Measurements from ENCODE around the gene TAAR1. TPM values are rescaled to one million over a fixed set of nuclear protein-coding genes. Genes with fewer than 3 reads are reported as not detected.
"Not testable (repeated sequence)": the region's sequence is repeated elsewhere in the genome, so short reads cannot be mapped to it uniquely, and the experiment has no call there.

The TAAR1 gene, protein sequence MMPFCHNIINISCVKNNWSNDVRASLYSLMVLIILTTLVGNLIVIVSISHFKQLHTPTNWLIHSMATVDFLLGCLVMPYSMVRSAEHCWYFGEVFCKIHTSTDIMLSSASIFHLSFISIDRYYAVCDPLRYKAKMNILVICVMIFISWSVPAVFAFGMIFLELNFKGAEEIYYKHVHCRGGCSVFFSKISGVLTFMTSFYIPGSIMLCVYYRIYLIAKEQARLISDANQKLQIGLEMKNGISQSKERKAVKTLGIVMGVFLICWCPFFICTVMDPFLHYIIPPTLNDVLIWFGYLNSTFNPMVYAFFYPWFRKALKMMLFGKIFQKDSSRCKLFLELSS
- total RNA-seq: not detected

DNA sequence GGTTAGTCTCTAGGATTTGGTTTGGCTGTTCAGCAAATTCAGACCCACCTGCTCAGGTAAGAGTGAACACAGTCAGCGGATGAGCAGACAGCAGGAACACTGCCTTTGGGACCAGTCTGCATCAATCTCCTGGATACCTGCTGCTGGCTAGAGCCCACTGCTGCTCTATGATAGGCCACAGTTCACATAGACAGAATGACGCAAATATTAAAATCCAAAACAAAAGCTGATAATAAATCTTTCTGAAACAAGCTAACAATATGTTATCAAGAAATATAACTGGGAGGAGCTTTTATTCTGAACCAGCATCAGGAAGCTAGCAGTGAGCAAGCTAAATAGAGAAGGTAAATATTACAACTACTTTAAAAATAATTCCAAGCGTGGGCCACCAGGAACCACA is at the start of gene TAAR1:
TSS of gene TAAR1 (minus strand) at position 101 of the 400 bp plus-strand sequence. CDS start 13,179 bp downstream, outside the sequence.
- H3K4me3 ChIP-seq (ENCODE audit: low read length): no peak within 1 kb of the TSS
- no peaks in the 10 kb centered on the region for H3K27me3 ChIP-seq (ENCODE audit: insufficient read depth, low read length)
- H3K4me1 ChIP-seq (ENCODE audit: insufficient read depth, low read length): no peaks in the 10 kb centered on the region
- H3K9me3 ChIP-seq (ENCODE audit: low read depth, low read length): no peaks in the 10 kb centered on the region

DNA sequence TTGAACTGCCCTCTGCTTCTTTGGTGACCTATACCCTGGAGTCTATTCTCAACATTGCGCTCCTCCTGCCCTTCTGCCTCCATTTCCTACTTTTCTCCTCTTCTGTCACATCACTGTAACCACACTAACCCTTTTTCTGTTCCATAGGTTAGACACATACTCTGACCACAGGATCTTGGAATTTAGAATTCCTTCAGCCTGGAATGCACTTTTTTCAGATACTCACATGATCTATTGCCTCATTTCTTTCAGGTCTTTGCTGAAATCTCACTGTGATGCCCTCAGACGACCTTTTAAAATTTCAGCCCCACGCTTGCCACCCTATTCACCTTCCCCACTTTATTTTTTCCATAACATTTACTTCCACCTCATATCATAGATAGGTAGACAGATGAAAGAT is 49.8 kb upstream of the TAAR1 start:
- peaks cover 2% of the 10 kb centered on the region for H3K27me3 ChIP-seq (ENCODE audit: insufficient read depth, low read length)
- H3K4me1 ChIP-seq (ENCODE audit: insufficient read depth, low read length): peaks cover 31% of the 10 kb centered on the region
- H3K4me3 ChIP-seq (ENCODE audit: low read length): no peak overlapping the region
- H3K9me3 ChIP-seq (ENCODE audit: low read depth, low read length): peaks cover 10% of the 10 kb centered on the region

- Histone ChIP-seq H3K9me3 (ENCODE audit: low read depth, low read length) (peaks cover 10% of the 10 kb centered on the region), H3K4me1 (ENCODE audit: insufficient read depth, low read length) (peaks cover 25% of the 10 kb centered on the region), H3K27me3 (ENCODE audit: insufficient read depth, low read length) (peaks cover 2% of the 10 kb centered on the region), H3K4me3 (ENCODE audit: low read length) (no peak overlapping the region)
Measured at GRCh38 chr6:132708002-132708401, 49.0 kb upstream of the TAAR1 start.

- Histone ChIP-seq H3K4me1 (ENCODE audit: insufficient read depth, low read length) (peaks cover 13% of the 10 kb centered on the region), H3K9me3 (ENCODE audit: low read depth, low read length) (peaks cover 10% of the 10 kb centered on the region)
- not testable (repeated sequence) for H3K4me3 ChIP-seq (ENCODE audit: low read length); H3K27me3 ChIP-seq (ENCODE audit: insufficient read depth, low read length)
Measured at GRCh38 chr6:132706756-132707155, 47.8 kb upstream of the TAAR1 start.

GRCh38 chr6:132703936-132704335 is 45.0 kb upstream of the TAAR1 start:
- Histone ChIP-seq H3K4me1 (ENCODE audit: insufficient read depth, low read length) (peaks cover 7% of the 10 kb centered on the region), H3K9me3 (ENCODE audit: low read depth, low read length) (peaks cover 10% of the 10 kb centered on the region), H3K4me3 (ENCODE audit: low read length) (no peak overlapping the region), H3K27me3 (ENCODE audit: insufficient read depth, low read length) (peaks cover 2% of the 10 kb centered on the region)

DNA sequence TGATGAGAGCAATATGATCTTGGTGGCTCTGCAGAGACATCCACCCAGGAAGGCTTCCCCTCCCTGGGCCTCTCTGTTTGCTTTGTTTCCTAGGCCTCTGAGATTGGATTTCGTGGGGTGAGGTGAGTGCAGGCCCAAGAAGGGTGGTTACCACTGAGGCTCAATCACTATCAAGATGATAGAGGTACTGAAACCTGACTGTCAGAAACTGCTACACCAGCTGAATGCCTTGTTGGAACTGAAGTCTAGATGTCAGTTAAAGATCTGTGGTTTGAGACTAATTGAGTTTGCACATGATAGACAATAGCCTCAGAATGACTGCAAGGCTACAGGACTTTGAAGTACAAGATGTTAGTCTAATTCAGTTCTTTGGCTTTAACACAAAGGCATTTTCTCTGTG is 39.6 kb upstream of the TAAR1 start:
- Histone ChIP-seq H3K9me3 (ENCODE audit: low read depth, low read length) (peaks cover 11% of the 10 kb centered on the region), H3K4me3 (ENCODE audit: low read length) (no peak overlapping the region), H3K4me1 (ENCODE audit: insufficient read depth, low read length) (no peaks in the 10 kb centered on the region), H3K27me3 (ENCODE audit: insufficient read depth, low read length) (no peaks in the 10 kb centered on the region)

- Histone ChIP-seq H3K4me1 (ENCODE audit: insufficient read depth, low read length) (no peaks in the 10 kb centered on the region), H3K4me3 (ENCODE audit: low read length) (no peak overlapping the region), H3K9me3 (ENCODE audit: low read depth, low read length) (peaks cover 11% of the 10 kb centered on the region), H3K27me3 (ENCODE audit: insufficient read depth, low read length) (no peaks in the 10 kb centered on the region)
Measured at GRCh38 chr6:132695773-132696172, 36.8 kb upstream of the TAAR1 start.

DNA sequence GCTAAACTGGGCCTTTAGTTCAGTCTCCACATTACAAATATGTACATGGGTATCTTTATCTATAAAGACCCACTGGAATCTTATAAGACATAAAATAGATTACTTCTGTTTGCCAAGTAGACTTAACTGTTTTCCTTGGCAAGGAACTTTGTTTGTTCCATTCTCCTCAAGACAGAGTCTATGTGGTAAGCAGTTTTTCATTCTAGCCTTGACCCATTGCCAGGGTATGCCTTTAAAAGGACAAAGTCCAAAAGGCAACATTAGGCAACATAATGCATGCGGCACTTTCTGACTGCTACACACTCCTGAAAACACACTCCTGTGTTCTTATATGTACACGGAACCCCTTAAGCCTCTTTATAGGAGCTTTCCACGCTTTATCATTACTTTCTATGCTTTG is 34.5 kb upstream of the TAAR1 start:
- Histone ChIP-seq H3K27me3 (ENCODE audit: insufficient read depth, low read length) (no peaks in the 10 kb centered on the region), H3K4me1 (ENCODE audit: insufficient read depth, low read length) (no peaks in the 10 kb centered on the region), H3K4me3 (ENCODE audit: low read length) (no peak overlapping the region), H3K9me3 (ENCODE audit: low read depth, low read length) (peaks cover 11% of the 10 kb centered on the region)

- Histone ChIP-seq H3K4me3 (ENCODE audit: low read length) (no peak overlapping the region), H3K9me3 (ENCODE audit: low read depth, low read length) (peaks cover 3% of the 10 kb centered on the region), H3K4me1 (ENCODE audit: insufficient read depth, low read length) (no peaks in the 10 kb centered on the region), H3K27me3 (ENCODE audit: insufficient read depth, low read length) (peaks cover 3% of the 10 kb centered on the region)
Measured at GRCh38 chr6:132690678-132691077, 31.7 kb upstream of the TAAR1 start.

DNA sequence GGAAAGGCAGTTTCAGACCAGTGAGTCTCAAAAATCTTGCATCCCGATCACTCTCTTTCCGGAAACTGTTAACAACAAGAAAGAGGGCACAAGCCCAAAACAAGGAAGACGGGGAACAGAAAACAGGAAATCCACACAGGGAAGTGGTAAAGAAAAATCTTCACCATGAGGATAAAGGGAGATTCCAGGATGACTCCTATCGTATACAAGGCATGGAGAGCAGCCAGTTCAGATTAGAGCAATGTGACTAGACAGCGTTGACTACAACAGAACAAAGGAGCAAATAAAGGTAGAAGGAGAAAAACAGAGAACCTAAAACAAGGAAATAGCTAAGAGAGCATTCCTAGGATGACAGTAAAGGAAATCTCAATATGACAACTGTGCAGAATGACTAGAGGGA is 28.3 kb upstream of the TAAR1 start:
- Histone ChIP-seq H3K9me3 (ENCODE audit: low read depth, low read length) (no peaks in the 10 kb centered on the region), H3K4me1 (ENCODE audit: insufficient read depth, low read length) (no peaks in the 10 kb centered on the region), H3K27me3 (ENCODE audit: insufficient read depth, low read length) (peaks cover 3% of the 10 kb centered on the region), H3K4me3 (ENCODE audit: low read length) (no peak overlapping the region)

GRCh38 chr6:132686531-132686930 is 27.5 kb upstream of the TAAR1 start:
- Histone ChIP-seq H3K9me3 (ENCODE audit: low read depth, low read length) (no peaks in the 10 kb centered on the region), H3K4me3 (ENCODE audit: low read length) (no peak overlapping the region), H3K27me3 (ENCODE audit: insufficient read depth, low read length) (peaks cover 3% of the 10 kb centered on the region), H3K4me1 (ENCODE audit: insufficient read depth, low read length) (no peaks in the 10 kb centered on the region)

GRCh38 chr6:132685009-132685408 is 26.0 kb upstream of the TAAR1 start:
- Histone ChIP-seq H3K27me3 (ENCODE audit: insufficient read depth, low read length) (peaks cover 3% of the 10 kb centered on the region), H3K4me3 (ENCODE audit: low read length) (no peak overlapping the region), H3K4me1 (ENCODE audit: insufficient read depth, low read length) (no peaks in the 10 kb centered on the region), H3K9me3 (ENCODE audit: low read depth, low read length) (no peaks in the 10 kb centered on the region)

GRCh38 chr6:132684272-132684671 is 25.3 kb upstream of the TAAR1 start:
- no peaks in the 10 kb centered on the region for H3K4me1 ChIP-seq (ENCODE audit: insufficient read depth, low read length)
- no peaks in the 10 kb centered on the region for H3K9me3 ChIP-seq (ENCODE audit: low read depth, low read length)
- H3K27me3 ChIP-seq (ENCODE audit: insufficient read depth, low read length): peaks cover 3% of the 10 kb centered on the region
- no peak overlapping the region for H3K4me3 ChIP-seq (ENCODE audit: low read length)

GRCh38 chr6:132683543-132683942 is 24.6 kb upstream of the TAAR1 start:
- Histone ChIP-seq H3K9me3 (ENCODE audit: low read depth, low read length) (no peaks in the 10 kb centered on the region), H3K4me1 (ENCODE audit: insufficient read depth, low read length) (no peaks in the 10 kb centered on the region), H3K4me3 (ENCODE audit: low read length) (no peak overlapping the region), H3K27me3 (ENCODE audit: insufficient read depth, low read length) (peaks cover 3% of the 10 kb centered on the region)

DNA sequence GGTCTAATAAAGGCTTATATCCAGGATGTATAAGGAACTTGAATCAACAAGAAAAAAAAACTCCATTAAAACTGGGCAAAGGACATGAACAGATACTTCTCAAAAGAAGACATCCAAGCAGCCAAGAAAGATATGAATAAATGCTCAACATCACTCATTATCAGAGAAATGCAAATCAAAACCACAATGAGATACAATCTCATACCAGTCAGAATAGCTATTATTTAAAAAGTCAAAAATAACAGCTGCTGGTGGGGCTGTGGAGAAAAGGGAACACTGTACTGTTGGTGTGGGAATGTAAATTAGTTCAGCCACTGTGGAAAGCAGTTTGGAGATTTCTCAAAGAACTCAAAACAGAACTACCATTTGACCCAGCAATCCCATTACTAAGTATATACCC is 20.1 kb upstream of the TAAR1 start:
- H3K4me3 ChIP-seq (ENCODE audit: low read length); H3K27me3 ChIP-seq (ENCODE audit: insufficient read depth, low read length); H3K9me3 ChIP-seq (ENCODE audit: low read depth, low read length): not testable (repeated sequence)
- H3K4me1 ChIP-seq (ENCODE audit: insufficient read depth, low read length): peaks cover 23% of the 10 kb centered on the region

DNA sequence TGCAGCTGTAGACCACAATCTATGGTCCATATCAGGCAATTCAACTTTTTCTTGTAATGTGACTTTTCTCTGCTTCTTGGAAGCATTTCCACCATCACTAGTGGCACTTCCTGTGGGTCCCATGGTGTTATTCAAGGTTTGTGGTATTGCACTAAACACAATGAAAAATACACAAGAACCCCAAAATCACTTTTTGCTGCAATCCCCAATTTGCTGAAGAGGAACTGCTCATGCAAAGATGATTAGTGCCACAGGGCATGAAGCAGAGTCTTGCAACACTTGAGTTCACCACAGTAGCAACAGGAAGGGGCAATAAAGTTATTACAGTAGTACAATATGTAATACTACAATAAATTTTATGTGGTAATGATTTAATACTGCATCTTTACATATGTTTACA is 16.8 kb upstream of the TAAR1 start:
- peaks cover 23% of the 10 kb centered on the region for H3K4me1 ChIP-seq (ENCODE audit: insufficient read depth, low read length)
- no peaks in the 10 kb centered on the region for H3K9me3 ChIP-seq (ENCODE audit: low read depth, low read length)
- no peak overlapping the region for H3K4me3 ChIP-seq (ENCODE audit: low read length)
- no peaks in the 10 kb centered on the region for H3K27me3 ChIP-seq (ENCODE audit: insufficient read depth, low read length)
